ENCODE results near the gene TMBIM1. TPM values are rescaled to one million over a fixed set of nuclear protein-coding genes. Genes with fewer than 3 reads are reported as not detected.

TMBIM1 gene
- total RNA-seq, 1 donor from 2014 or later = 211 TPM

DNA sequence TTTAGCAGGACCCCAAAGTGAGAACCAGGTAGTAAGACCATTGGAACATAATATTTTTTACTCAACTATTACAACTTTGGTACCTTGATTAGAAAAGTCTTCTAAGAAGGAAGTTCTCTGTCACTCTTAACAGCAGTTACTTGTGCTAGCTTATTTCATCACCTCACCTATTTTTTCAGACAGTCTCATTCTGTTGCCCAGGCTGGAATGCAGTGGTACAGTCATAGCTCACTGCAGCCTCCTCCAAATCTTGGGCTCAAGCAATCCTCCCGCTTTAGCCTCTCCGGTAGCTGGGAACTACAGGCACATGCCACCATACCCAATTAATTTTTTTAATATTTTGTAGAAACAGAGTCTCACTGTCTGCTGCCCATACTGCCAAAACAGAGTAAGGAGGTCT, 57.3 kb downstream of the TMBIM1 start:
- intact Hi-C loops (cut with DNase I) = no loop called here
- ATAC-seq = no peak
- no peak for DNase-seq (ENCODE audit: low spot score)

DNA sequence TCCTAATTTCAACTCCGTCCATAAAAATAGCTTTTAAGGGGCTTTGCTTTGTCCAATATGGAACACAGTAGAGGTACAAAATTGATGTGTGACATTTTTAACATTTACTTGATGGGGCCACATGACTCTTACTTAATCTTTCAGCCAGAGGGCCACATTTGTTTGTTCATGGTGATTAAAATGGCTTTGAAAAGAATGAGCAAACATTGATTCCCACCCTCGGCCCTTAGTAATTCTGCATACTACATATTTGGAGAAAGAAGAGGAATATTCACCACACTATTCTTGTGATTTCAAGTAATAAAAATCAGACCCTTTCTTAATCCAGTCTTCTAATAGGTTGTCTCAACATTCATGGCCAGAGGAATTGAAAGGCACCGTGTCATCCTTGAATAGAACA, 57.8 kb downstream of the TMBIM1 start:
- intact Hi-C loops (cut with DNase I) = no loop called here
- ATAC-seq (no peak), DNase-seq (ENCODE audit: low spot score) (no peak)

DNA sequence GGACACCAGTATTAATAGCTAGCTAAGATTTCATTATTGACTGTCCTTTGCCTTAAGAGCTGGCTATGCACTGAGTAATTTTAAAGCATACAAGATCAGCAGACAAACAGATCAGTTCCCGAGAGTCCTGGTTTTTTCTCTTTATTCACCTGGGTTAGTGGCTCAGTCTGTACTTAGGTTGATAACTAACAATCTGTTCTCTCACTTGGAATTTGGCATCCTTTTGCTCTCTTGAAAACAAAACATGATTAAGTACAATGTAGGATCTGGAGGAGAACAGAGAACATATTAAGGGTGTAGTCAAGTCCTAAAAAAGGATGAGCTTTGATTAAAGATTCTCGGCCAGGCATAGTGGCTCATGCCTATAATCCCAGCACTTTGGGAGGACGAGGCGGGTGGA, 58.8 kb downstream of the TMBIM1 start:
- ATAC-seq (peak; percentile 56), DNase-seq (ENCODE audit: low spot score) (no peak)
- intact Hi-C loops (cut with DNase I) = no loop called here

DNA sequence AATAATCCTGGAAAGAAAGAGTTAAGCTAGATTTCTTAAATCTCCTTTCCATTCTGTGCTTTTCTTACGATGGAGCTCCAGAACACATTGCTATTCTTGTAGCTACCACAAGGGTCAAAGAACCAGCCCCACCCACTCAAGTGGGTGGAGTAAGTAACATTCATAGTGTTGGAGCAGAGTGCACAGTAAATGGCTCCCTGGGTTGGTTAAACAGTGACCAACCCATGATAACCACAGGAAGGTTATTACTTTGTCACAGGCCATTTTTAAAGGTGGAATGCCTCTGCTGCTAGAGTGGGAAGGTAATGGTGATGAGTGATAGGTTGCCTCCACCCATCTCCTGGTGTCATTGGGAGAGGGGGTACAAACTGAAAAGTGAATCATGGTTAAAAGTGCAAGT, 61.4 kb downstream of the TMBIM1 start:
- ATAC-seq (no peak), DNase-seq (ENCODE audit: low spot score) (no peak)
- intact Hi-C loops (cut with DNase I) = no loop called here

DNA sequence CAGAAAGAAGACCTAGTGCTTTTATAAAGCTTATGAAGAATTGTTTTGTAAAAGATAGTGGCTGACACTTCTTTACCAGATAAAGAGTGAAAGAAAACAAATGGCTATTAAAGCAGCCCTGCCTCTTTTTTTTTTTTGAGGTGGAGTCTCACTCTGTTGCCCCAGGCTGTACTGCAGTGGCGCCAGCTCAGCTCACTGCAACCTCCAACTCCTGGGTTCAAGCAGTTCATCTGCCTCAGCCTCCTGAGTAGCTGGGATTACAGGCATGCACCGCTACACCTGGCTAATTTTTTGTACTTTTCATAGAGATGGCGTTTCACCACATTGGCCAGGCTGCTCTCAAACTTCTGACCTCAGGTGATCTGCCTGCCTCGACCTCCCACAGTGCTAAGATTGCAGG, 62.5 kb downstream of the TMBIM1 start:
- ATAC-seq (no peak), DNase-seq (ENCODE audit: low spot score) (no peak)
- intact Hi-C loops (cut with DNase I) = no loop called here

DNA sequence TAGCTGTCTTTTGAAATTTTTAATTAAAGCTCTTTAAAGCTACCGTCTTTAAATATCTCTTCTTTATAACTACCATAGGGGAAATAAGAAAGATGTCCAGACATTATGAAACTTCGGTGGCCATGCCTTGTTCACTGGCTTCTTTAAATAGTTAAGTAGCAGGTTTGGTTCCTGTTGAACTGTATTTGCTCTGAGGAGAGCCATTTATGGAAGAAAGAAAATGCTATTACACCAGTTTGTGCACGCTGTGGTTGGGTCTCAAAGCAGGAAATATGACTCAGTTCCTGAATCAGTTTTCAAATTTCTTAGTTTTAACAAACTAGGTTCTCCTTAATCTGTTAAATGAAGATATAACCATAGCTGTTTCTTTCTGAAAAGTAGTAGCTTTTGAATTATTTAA, 63.1 kb downstream of the TMBIM1 start:
- no peak for DNase-seq (ENCODE audit: low spot score)

DNA sequence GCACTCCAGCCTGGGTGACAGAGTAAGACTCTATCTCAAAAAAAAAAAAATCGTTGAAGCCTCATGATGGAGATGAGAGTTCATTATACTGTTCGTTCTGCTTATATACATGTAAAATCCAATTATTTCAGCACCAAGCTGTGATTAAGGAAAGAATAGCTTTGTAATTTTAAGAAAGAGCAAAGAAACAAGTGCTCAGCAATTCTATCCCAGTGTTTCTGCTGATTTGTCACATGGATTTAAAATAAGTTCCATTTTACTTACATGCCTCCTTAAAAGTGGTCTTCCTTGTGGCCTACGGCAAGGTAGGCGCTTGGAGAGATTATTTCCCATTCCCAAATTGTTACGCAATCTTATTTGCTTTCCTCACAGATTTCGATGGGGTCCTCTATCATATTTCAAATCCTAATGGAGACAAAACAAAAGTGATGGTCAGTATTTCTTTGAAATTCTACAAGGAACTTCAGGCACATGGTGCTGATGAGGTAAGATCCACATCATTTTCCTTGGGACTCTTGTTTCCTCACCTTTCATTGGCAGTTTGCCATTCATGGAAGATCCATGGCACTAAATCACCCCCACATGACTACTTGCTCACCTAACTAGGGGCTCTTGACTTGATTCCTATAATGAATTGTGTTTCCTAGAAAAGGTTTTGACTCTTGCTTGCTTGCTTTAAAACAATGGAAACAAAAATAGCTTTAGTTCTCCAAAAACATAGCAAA, 63.8 kb downstream of the TMBIM1 start:
- ATAC-seq (no peak), DNase-seq (ENCODE audit: low spot score) (no peak)
- intact Hi-C loops (cut with DNase I) = no loop called here

More for the DNA sequence above, 63.1 kb downstream of the TMBIM1 start:
- ATAC-seq = peak; percentile 67
- intact Hi-C loops (cut with DNase I) = no loop called here

DNA sequence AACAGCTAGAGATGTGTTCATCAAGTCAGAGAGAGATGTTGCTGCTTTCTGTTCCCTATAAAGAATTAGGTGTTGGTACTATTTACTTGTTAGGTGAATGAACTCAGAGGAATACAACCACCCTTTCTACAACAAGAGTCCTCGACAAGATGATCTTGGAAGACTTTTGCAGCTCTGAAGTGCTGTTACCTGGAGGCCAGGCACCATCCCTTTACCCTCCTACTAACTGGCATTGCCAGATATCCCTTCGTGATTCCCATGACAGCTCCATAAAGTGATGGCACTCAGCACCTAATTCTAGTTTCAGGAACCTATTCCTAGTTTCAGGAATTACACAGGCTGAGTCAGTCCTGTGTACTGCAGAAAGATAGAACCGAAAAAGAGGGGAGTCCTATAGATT, 65.4 kb downstream of the TMBIM1 start:
- DNase-seq (ENCODE audit: low spot score) = no peak
- no peak for ATAC-seq
- intact Hi-C loops (cut with DNase I) = no loop called here

Small RNA genes within 50 kb of the gene (microRNA-seq; reads per million reads assigned to microRNA genes)
- gene MIR6513 (2.9 reads per million), gene MIR6810 (not detected)

Other genes with a start within 250 kb of the TMBIM1 start
- gene RUFY4, start 223.2 kb downstream of the TMBIM1 start, total RNA-seq = 0.36 TPM
- gene CXCR2, start 166.5 kb downstream of the TMBIM1 start, total RNA-seq = 9.1 TPM
- gene CXCR1, start 125.5 kb downstream of the TMBIM1 start, total RNA-seq = 4.9 TPM
- gene ARPC2, start 75.3 kb downstream of the TMBIM1 start, total RNA-seq = 243 TPM
- gene GPBAR1, start 31.5 kb downstream of the TMBIM1 start, total RNA-seq = 0.94 TPM
- 59.9 TPM for gene AAMP, start 22.4 kb downstream of the TMBIM1 start, total RNA-seq
- gene PNKD, start 22.0 kb downstream of the TMBIM1 start, total RNA-seq = 56.3 TPM
- not detected for gene CATIP, start 64.4 kb upstream of the TMBIM1 start, total RNA-seq
- 36.6 TPM for gene SLC11A1, start 89.8 kb upstream of the TMBIM1 start, total RNA-seq
- 148 TPM for gene CTDSP1, start 107.4 kb upstream of the TMBIM1 start, total RNA-seq
- gene VIL1, start 126.6 kb upstream of the TMBIM1 start, total RNA-seq = not detected

Data from sciatic nerve (tissue), 2 donors.